NCI-H2081 treated with DMSO at 0.1 percent for 48 hours (cell line): ENCODE data around the gene KNG1.
"Not testable (repeated sequence)": the region's sequence is repeated elsewhere in the genome, so short reads cannot be mapped to it uniquely, and the experiment has no call there.

Experiments used
- DNase-seq: peaks from one replicate; lab custom pipeline; 2025; lab: John Stamatoyannopoulos, UW

The KNG1 gene

GRCh38 chr3:186710694-186711093, 6.5 kb upstream of the KNG1 start:
- DNase-seq = not testable (repeated sequence)

- DNase-seq = no peak
These were observed 3.7 kb upstream of the KNG1 start for GRCh38 chr3:186713499-186713898.

DNA sequence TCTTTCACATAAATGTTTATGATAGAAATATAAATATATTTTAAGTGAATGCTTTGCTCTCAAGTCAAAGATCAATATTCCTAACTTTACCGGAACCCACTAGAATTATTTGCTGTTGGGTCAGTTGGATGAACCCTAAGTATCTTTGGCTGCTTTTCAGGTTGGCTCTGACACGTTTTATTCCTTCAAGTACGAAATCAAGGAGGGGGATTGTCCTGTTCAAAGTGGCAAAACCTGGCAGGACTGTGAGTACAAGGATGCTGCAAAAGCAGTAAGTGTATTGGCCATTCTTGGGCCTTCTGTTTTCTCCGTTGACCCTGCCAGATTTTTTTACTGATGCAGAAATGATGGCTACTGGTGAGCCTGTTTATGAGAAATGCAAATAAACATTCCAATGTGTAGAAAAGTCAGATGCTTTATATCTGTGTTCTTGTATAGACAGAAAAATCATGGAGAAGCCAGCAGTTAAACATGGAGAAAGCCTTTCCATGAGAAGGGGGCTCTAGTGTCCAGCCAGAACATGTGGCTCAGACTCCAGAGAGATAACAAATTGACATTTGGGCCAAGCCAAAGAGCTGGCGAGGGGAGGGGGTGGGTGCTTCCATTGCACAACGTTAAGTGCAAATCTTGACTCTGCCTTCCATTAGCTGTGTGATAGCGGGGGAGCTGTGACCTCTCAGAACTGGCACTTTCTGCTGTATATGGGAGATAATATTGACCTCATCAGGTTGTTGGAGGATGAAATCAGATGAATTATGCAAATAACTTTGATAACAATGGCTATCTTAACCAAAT, 3.0 kb downstream of the KNG1 start:
- DNase-seq = no peak

DNA sequence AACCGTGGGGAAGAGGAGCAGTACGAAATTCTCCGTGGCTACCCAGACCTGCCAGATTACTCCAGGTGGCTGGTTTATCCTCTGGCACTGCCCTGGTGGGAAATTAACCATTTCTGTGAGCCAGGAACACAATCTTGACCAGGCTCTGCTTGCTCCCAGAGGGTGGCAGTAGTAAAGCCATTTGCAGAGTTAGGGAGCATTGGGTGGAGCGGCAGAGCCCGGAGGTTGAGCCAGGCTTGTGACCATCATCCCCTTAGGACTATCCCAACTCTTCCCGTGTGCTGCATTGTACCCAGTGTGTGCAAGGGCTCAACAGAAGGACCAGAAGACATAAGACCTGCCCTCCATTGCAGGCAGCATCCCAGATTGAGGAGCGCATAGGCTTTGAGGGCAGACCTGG, 5.3 kb downstream of the KNG1 start:
- no peak for DNase-seq

- no peak for DNase-seq
These were observed 7.8 kb downstream of the KNG1 start for GRCh38 chr3:186724911-186725310.

DNA sequence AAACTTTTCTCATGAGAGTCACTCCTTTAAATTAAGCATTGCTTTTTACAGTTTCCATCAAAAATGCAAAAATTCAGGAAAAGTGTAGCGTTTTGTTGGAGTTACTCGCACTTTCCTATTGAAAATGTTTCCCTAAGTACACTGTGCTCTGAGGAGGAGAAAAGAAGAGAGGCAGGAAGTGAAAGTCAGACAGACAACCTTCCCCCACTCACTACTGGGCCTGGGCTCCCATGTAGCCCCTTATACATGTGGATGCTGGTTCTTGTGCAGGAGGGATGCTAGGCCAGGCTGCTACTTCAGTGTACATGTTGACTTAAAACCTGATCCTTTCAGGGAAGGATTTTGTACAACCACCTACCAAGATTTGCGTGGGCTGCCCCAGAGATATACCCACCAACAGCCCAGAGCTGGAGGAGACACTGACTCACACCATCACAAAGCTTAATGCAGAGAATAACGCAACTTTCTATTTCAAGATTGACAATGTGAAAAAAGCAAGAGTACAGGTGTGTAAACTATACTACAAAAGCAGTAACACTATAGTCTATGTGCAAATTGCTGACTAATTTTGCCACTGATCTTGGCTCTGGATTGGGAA, 15.1 kb downstream of the KNG1 start:
- DNase-seq = no peak

DNA sequence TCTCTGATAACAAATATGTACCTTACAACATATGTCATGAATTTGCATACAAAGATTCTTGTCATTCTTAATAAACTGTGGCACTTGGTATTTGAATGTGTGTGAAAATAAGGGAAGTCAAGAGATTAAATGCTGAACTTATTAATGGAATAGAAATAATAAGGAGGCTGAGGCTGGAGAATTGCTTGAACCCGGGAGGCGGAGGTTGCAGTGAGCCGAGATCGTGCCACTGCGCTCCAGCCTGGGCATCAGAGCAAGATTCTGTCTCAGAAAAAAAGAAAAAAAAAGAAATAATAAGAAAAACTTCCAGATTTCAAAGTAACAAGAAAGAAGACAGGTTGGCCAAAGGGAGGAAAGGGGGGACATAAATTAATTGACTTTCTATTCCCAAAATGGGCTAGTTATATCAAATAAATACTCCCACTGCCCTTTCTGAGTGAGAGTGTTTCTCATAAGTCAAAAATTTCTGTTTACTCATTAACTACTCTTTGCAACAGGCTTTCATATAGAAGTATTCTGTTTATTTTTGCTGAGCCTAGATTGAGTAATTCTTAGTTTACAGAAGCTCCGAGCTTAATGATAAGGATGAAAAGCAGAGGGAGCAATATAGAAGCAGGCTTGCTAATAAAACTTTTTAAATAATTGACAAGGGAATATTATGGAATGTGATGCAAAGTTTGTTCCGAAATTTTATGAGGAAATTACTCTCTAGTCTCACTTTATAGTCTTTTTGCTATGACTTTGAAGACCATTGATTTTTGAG, 25.6 kb downstream of the KNG1 start:
- no peak for DNase-seq

DNA sequence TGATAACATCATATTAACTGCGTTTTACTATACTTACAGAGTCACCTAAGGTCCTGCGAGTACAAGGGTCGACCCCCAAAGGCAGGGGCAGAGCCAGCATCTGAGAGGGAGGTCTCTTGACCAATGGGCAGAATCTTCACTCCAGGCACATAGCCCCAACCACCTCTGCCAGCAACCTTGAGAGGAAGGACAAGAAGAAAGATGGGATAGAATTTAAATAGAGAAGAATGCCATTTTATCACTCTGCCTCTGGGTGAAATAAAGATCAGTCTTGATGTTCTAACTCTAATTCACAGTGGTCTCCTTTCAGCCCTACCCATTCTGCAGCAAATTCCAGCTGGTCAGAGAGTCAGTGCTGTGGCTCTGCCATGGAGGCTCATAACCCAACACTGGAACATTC, 26.5 kb downstream of the KNG1 start:
- DNase-seq = no peak

GRCh38 chr3:186746008-186746407, 28.8 kb downstream of the KNG1 start:
- no peak for DNase-seq

GRCh38 chr3:186750316-186750715, 33.2 kb downstream of the KNG1 start:
- no peak for DNase-seq

DNA sequence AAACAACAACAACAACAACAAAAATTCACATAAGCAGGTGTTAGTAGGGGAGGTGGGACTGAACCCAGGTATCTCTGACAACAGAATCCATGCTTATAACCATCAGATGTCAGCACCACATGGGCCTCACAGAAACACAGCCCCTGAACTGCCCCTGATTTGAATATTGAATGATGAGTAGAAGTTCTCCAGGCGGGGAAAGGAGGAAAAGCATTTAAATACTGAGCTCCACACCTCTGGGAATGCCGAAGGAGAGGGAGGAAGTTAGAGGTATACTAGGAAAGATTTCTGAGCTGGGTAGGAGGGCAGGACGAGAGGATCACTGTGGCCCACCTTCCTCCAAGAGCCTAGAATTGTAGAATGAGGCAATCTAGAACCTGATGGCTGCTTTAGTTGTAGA, 34.3 kb downstream of the KNG1 start:
- DNase-seq = no peak

- DNase-seq = no peak
These were observed 36.8 kb downstream of the KNG1 start for GRCh38 chr3:186754006-186754405.

GRCh38 chr3:186754871-186755270, 37.7 kb downstream of the KNG1 start:
- no peak for DNase-seq

- no peak for DNase-seq
These were observed 40.1 kb downstream of the KNG1 start for GRCh38 chr3:186757214-186757613.

- no peak for DNase-seq
These were observed 40.6 kb downstream of the KNG1 start for GRCh38 chr3:186757686-186758220.

- DNase-seq = no peak
These were observed 42.2 kb downstream of the KNG1 start for GRCh38 chr3:186759231-186759930.

DNA sequence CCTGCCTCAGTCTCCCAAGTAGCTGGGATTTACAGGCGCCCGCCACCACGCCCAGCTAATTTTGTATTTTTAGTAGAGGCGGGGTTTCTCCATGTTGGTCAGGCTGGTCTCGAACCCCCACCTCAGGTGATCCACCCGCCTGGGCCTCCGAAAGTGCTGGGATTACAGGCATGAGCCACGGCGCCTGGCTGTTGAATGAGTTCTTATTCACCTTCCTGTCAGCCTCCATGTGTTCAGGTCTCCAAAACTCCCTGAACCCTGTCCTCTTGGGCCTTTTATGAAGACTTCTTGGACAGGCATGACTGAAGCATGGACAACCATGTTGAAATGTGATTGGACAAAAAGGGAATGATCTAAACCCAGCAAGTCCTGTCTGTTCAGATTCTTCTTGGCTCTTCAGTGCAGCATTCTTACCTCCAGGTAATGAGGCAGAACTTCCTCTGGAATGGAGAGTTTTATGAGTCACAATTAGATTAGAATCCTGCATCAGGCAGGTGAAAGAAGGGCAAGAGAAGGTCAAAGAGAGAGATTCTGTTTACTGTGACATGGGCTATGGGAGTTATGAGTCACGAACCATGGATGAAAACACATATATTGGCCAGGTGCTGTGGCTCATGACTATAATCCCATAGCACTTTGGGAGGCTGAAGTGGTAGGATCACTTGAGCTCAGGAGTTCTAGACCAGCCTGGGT, 43.1 kb downstream of the KNG1 start:
- DNase-seq = no peak

- DNase-seq = no peak
These were observed 43.8 kb downstream of the KNG1 start for GRCh38 chr3:186760897-186761447.

GRCh38 chr3:186772281-186772694, 55.1 kb downstream of the KNG1 start:
- no peak for DNase-seq

DNA sequence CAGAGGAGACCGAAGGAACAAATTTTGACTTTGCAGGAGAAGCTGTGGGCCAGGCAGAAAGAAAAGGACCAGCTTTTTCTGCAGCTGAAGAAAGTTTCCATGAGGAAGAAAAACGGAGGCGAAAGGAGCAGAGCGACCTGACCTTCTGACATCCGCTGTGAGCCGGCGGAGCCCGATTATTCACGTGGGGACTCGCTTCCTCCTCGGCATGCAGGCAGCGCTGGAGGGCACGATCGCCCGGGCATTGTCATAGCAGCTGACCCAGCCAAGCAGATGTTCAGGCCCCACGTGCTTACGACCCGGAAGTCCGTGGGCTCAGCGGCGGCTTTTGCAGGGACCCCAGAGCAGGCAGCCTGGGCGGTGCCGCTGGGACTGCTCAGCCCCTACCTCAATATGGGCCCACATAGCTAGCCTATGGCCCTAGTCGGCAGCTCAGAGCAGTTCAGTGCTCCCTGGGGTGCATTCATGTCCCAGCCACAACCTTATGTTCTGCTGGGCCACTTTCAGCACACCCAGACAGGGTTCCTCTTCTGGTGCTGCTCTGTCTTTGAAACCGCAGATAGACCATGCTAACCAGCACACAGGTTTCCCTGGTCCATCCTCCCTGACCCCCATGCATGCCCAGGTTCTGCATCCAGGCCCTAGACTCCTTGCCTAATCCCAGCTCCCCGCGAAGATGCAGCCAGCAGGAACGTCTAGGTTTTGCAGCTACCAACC, 55.7 kb downstream of the KNG1 start:
- no peak for DNase-seq

GRCh38 chr3:186775999-186776398, 58.8 kb downstream of the KNG1 start:
- no peak for DNase-seq
